ENCODE data around the gene PPARD. TPM values are rescaled to one million over a fixed set of nuclear protein-coding genes. Genes with fewer than 3 reads are reported as not detected.
A peak's percentile ranks its signal among the peaks of the same experiment; 100 is the strongest.

The PPARD gene
- polyA plus RNA-seq, 1 experiment: 26.9 TPM

DNA sequence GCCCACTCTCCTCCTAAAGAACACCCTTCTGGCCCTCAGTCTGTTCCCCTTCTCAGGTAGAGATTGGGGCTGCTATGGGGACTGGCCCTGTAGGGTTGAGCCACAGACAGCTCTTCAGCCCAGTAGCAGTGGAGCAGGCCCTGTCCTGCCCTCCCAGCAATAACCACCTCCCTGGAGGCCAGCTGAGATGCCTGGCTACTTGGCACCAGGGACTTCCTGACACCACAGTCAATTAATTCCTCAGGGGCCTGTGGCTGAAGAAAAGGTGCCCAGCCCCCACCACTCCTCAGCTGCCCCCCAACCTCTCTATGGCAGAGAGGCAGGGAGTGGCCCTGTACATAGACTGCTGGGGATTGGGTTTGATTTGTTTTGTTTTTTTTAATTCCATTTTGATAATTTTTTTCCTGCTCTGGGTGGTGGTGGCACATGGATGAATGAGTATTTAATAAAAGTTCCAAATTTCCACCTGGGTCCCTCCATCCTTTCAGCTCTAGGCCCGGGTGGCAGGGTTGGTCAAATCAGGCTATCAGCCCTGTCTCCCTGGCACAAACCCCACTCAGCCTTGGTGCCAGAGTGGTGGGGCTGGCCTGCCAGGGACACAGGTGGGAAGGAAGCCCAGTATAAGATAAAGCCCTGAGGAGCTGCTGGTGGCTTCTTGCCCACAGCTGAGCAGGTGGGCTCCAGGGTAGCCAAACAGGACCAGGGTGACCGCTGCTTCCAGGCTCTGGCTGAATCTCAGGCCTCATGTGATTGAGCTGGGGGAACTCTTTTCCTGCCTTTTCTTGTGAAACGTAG, 46.6 kb upstream of the PPARD start:
- H3K9me3 ChIP-seq (ENCODE audit: control insufficient read depth, insufficient read depth, low read length): no peaks in the 10 kb centered on the region
- POLR2A ChIA-PET: interaction anchor here (0.6 kb wide), 1 partner anchor 177 kb away, joined by 3 read pairs; no protein-coding TSS in a partner anchor
- CTCF ChIA-PET: interaction anchor here (1.0 to 3.3 kb wide), 3 partner anchors 32 to 173 kb away, joined by 3 to 25 read pairs (median 3); partner anchors contain the start of genes PPARD and RPL10A
- H3K27me3 ChIP-seq (ENCODE audit: control insufficient read depth, insufficient read depth, low read length): no peaks in the 10 kb centered on the region
- no peak overlapping the region for H3K4me3 ChIP-seq (ENCODE audit: low read depth, low read length)
- no peak for TF ChIP-seq CTCF (IDR thresholded peaks at IDR 0.05; ENCODE audit: low read depth, low read length)
- no peak for DNase-seq (ENCODE audit: low read depth, low spot score)
- no peak overlapping the region for H3K27ac ChIP-seq (ENCODE audit: low read depth, low read length)

DNA sequence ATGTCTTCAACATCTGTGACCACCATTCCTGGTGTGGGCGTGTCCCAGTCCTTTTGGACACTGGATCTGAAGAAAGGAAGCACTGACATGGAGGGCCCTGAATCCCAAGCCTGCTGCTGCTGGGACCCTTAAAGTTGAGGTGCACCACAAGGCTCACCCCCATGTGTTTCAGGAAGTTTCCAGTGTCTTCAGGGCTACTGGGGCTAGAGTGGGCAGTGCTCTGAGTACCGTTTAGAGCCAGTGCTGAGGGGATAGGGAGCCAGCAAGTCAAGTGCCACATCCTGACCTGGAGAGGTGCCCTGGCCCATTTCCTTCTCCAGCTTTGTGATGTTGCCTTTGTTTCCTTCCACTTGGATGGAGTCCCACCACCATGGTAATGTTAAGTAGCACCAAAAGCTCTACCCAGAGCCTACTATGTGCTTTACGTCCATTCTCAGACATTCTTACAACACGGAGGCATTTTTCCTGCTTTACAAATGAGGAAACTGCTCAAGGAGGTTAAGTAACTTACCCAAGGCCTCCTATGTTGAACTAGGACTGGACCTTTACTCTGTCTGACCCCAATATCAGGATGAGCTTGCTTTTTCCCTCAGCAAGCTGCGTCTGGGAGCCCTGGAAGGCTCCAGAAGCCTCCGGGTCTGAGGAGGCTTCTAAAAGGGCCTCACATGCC, 45.3 kb upstream of the PPARD start:
- no peak overlapping the region for H3K4me3 ChIP-seq (ENCODE audit: low read depth, low read length)
- POLR2A ChIA-PET: interaction anchor here (0.6 kb wide), 1 partner anchor 174 kb away, joined by 3 read pairs; no protein-coding TSS in a partner anchor
- no peak overlapping the region for H3K27ac ChIP-seq (ENCODE audit: low read depth, low read length)
- no peak for TF ChIP-seq CTCF (IDR thresholded peaks at IDR 0.05; ENCODE audit: low read depth, low read length)
- H3K27me3 ChIP-seq (ENCODE audit: control insufficient read depth, insufficient read depth, low read length): no peaks in the 10 kb centered on the region
- CTCF ChIA-PET: interaction anchor here (0.6 to 3.3 kb wide), 8 partner anchors 29 to 171 kb away, joined by 3 to 25 read pairs (median 3); partner anchors contain the start of genes FANCE, PPARD and RPL10A
- no peak for DNase-seq (ENCODE audit: low read depth, low spot score)
- H3K9me3 ChIP-seq (ENCODE audit: control insufficient read depth, insufficient read depth, low read length): no peaks in the 10 kb centered on the region

- Histone ChIP-seq H3K4me3 (ENCODE audit: low read depth, low read length) (peak within 1 kb of the TSS; percentile 52), H3K27ac (ENCODE audit: low read depth, low read length) (no peak within 1 kb of the TSS), H3K9me3 (ENCODE audit: control insufficient read depth, insufficient read depth, low read length) (no peaks in the 10 kb centered on the region), H3K27me3 (ENCODE audit: control insufficient read depth, insufficient read depth, low read length) (no peaks in the 10 kb centered on the region)
- POLR2A ChIA-PET: interaction anchor here (0.6 kb wide), 1 partner anchor 174 kb away, joined by 3 read pairs; no protein-coding TSS in a partner anchor
- TF ChIP-seq CTCF (IDR thresholded peaks at IDR 0.05; ENCODE audit: low read depth, low read length): peak; percentile 72
- CTCF ChIA-PET: interaction anchor here (0.6 to 3.3 kb wide), 5 partner anchors 28 to 170 kb away, joined by 3 to 25 read pairs (median 3); partner anchors contain the start of gene FANCE
- DNase-seq (ENCODE audit: low read depth, low spot score): peak; percentile 60
Observed at GRCh38 chr6:35297601-35298481, 44.5 kb upstream of the PPARD start, which contains the start of gene DEF6. DEF6 (plus strand) TSS chr6:35297818; CDS start chr6:35297857, 39 bp downstream.

- no peak overlapping the region for H3K27ac ChIP-seq (ENCODE audit: low read depth, low read length)
- no peaks in the 10 kb centered on the region for H3K27me3 ChIP-seq (ENCODE audit: control insufficient read depth, insufficient read depth, low read length)
- TF ChIP-seq CTCF (IDR thresholded peaks at IDR 0.05; ENCODE audit: low read depth, low read length): no peak
- no peaks in the 10 kb centered on the region for H3K9me3 ChIP-seq (ENCODE audit: control insufficient read depth, insufficient read depth, low read length)
- ChIA-PET POLR2A (no interaction called here), CTCF (interaction anchor here (1.5 kb wide), 1 partner anchor 153 kb away, joined by 3 read pairs; the partner anchor contains the start of gene FANCE)
- DNase-seq (ENCODE audit: low read depth, low spot score): no peak
- no peak overlapping the region for H3K4me3 ChIP-seq (ENCODE audit: low read depth, low read length)
Observed at GRCh38 chr6:35298625-35299140, 43.7 kb upstream of the PPARD start.
